ENCODE measurements around the gene VSIG4.

The VSIG4 gene

GRCh38 chrX:66054978-66055377 lies 15.1 kb upstream of the VSIG4 start:
- H3K4me3 ChIP-seq (ENCODE audit: low read depth, low read length): no peak overlapping the region
- DNase-seq (ENCODE audit: low read depth): no peak
- TF ChIP-seq CTCF (IDR thresholded peaks at IDR 0.05; ENCODE audit: low read depth, low read length) (no peak), MAX (IDR thresholded peaks at IDR 0.05; ENCODE audit: low read depth, low read length) (no peak), POLR2A (IDR thresholded peaks at IDR 0.05; ENCODE audit: extremely low read depth, insufficient read length) (no peak), MYC (IDR thresholded peaks at IDR 0.05; ENCODE audit: low read depth, low read length) (no peak)

- no peak overlapping the region for H3K4me3 ChIP-seq (ENCODE audit: low read depth, low read length)
- TF ChIP-seq MYC (IDR thresholded peaks at IDR 0.05; ENCODE audit: low read depth, low read length) (no peak), CTCF (IDR thresholded peaks at IDR 0.05; ENCODE audit: low read depth, low read length) (no peak), MAX (IDR thresholded peaks at IDR 0.05; ENCODE audit: low read depth, low read length) (no peak), POLR2A (IDR thresholded peaks at IDR 0.05; ENCODE audit: extremely low read depth, insufficient read length) (no peak)
- no peak for DNase-seq (ENCODE audit: low read depth)
Observed at GRCh38 chrX:66053414-66053813, 13.5 kb upstream of the VSIG4 start.

- TF ChIP-seq POLR2A (IDR thresholded peaks at IDR 0.05; ENCODE audit: extremely low read depth, insufficient read length) (no peak), MYC (IDR thresholded peaks at IDR 0.05; ENCODE audit: low read depth, low read length) (no peak), MAX (IDR thresholded peaks at IDR 0.05; ENCODE audit: low read depth, low read length) (no peak), CTCF (IDR thresholded peaks at IDR 0.05; ENCODE audit: low read depth, low read length) (no peak)
- no peak overlapping the region for H3K4me3 ChIP-seq (ENCODE audit: low read depth, low read length)
- no peak for DNase-seq (ENCODE audit: low read depth)
Observed at GRCh38 chrX:66051980-66052379, 12.1 kb upstream of the VSIG4 start.

- no peak overlapping the region for H3K4me3 ChIP-seq (ENCODE audit: low read depth, low read length)
- TF ChIP-seq MYC (IDR thresholded peaks at IDR 0.05; ENCODE audit: low read depth, low read length) (no peak), MAX (IDR thresholded peaks at IDR 0.05; ENCODE audit: low read depth, low read length) (no peak), CTCF (IDR thresholded peaks at IDR 0.05; ENCODE audit: low read depth, low read length) (no peak), POLR2A (IDR thresholded peaks at IDR 0.05; ENCODE audit: extremely low read depth, insufficient read length) (no peak)
- DNase-seq (ENCODE audit: low read depth): peak; percentile 74
Observed at GRCh38 chrX:66050140-66050569, 10.3 kb upstream of the VSIG4 start.

GRCh38 chrX:66049056-66049455 lies 9.2 kb upstream of the VSIG4 start:
- no peak overlapping the region for H3K4me3 ChIP-seq (ENCODE audit: low read depth, low read length)
- TF ChIP-seq MAX (IDR thresholded peaks at IDR 0.05; ENCODE audit: low read depth, low read length) (no peak), POLR2A (IDR thresholded peaks at IDR 0.05; ENCODE audit: extremely low read depth, insufficient read length) (no peak), CTCF (IDR thresholded peaks at IDR 0.05; ENCODE audit: low read depth, low read length) (no peak), MYC (IDR thresholded peaks at IDR 0.05; ENCODE audit: low read depth, low read length) (no peak)
- no peak for DNase-seq (ENCODE audit: low read depth)
